GM19324 (cell line): ENCODE results near the gene TCEA2.
"Not testable (repeated sequence)": the region's sequence is repeated elsewhere in the genome, so short reads cannot be mapped to it uniquely, and the experiment has no call there.

Experiments used
- ATAC-seq: cut with Tn5 transposase; IDR thresholded peaks from one replicate; pipeline ENCODE4 v1.9.1; 2021; ENCODE audit warnings: mild to moderate bottlenecking, moderate library complexity; ENCODE audit not compliant: unreplicated experiment, low FRiP score

TCEA2 gene

DNA sequence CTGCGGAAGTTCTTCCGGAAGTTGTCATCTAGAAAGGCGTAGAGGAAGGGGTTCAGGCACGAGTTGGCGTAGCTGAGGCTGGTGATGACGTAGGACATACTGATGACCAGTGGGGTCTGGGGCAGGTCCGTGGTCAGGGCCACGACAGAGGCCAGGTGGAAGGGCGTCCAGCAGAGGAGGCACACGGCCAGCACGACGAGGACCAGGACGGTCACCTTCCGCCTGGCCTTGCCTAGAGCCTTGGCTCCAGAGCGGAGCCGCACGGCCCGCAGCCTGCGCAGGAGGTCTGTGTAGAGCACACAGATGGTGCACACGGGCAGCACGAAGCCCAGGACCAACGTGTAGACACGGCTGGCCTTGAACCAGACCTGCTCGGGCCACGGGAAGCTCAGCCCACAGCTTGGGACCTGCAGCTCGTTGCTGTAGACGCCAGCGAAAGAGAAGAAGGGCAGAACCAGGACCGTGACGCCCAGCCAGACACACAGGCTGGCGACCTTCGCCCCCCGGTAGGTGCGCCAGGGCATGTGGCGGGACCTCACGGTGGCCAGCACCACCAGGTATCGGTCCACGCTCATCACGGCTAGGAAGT lies 42.9 kb downstream of the TCEA2 start:
- no peak for ATAC-seq

DNA sequence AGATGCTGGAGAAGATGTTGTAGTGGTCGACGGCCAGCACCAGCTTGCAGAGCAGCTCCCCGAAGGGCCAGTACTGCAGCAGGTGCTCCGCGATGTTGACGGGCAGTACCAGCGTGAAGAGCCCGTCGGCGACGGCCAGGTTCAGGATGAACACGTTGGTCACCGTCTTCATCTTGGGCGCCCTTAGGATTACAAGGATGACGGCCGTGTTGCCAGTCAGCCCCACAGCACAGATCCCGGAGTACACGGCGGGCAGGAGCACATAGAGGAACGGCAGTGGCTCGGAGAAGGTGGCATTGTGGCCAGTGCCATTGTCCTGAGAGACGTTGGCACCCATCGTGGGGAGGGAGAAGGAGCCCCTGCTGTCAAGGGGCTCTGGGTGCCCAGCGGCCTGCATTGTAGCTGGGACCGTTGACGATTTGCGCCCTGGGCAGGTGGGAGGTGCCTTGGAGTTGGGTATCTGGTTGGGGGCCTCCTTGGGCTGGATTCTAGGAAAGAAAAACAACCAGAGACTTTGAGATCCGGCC lies 43.5 kb downstream of the TCEA2 start:
- ATAC-seq: no peak

- no peak for ATAC-seq
Measured at GRCh38 chr20:64106981-64107735, 44.2 kb downstream of the TCEA2 start, which contains the start of gene NPBWR2. Gene NPBWR2, minus strand, starts transcription at chr20:64107565. Its CDS starts 734 bp downstream, at chr20:64106831.

DNA sequence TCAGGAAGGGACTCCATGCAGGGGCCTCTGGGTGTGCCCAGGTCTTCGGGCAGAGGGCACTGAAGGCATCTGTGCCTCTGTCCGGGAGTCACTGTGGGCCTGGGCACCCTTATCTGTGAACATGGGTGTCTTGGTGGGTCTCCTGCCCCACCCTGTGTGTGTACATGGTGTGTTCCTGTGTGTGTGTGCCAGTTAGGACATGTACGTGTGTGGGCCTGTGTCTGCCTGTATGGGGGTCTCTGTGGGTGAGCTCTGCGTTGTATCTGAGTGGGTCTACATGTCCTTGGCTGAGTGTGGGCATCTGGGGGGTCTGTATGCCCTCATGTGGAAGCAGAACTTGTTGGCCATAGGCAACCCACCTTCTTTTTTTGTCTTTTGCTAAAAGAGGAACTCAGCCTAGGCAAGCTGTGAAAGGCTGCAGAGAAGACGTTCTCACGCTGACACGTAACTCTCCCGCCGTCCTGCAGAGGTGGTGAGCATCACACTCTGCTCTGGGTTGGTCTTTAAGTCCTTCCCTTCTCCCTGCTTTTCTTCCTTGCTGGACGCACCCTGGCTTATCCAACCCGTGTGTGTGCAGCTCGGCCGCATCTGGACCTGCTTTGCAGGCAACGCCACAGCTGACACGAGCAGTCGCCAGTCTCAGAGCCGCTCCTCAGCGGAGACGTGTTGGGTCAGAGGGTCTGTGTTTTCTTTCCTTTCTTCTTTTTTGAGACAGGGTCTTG lies 44.9 kb downstream of the TCEA2 start:
- no peak for ATAC-seq

- no peak for ATAC-seq
Measured at GRCh38 chr20:64108731-64109681, 46.0 kb downstream of the TCEA2 start.

- no peak for ATAC-seq
Measured at GRCh38 chr20:64109831-64110391, 46.9 kb downstream of the TCEA2 start.

DNA sequence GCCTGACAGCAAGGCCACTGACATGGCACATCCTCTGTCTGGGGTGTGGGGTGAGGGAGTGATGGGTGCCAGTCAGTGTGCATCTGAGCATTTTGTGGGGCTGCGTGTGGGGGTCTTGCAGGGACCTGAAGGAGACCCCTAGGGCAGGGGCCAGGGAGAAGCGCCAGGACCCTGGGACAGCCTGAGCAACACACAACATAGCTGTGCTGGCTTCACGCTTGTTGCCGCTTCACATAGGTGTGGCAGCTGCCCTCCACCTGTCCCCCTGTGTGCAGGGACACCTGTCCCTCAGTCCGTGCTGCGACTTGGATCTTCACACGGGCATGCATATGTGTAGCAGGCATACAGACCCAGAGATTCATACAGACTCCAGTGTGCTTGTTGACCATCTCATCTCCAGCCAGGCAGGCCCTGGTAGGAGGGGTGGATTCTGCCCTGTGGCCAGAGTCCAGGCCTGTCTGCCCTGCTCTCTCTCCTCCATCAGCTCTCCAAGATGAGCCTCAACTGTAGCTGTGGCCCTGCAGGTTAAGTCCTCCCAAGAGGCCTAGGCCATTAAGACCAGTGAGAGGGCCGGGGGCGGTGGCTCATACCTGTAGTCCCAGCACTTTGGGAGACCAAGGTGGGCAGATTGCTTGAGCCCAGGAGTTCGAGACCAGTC lies 47.5 kb downstream of the TCEA2 start:
- ATAC-seq: no peak

GRCh38 chr20:64111841-64112641 lies 49.0 kb downstream of the TCEA2 start:
- ATAC-seq: no peak

- ATAC-seq: no peak
Measured at GRCh38 chr20:64112691-64113443, 49.9 kb downstream of the TCEA2 start.

- ATAC-seq: no peak
Measured at GRCh38 chr20:64113444-64113775, 50.4 kb downstream of the TCEA2 start.

- ATAC-seq: no peak
Measured at GRCh38 chr20:64113796-64114355, 50.9 kb downstream of the TCEA2 start.

GRCh38 chr20:64114356-64114971 lies 51.5 kb downstream of the TCEA2 start:
- no peak for ATAC-seq

GRCh38 chr20:64115171-64115911 lies 52.3 kb downstream of the TCEA2 start:
- no peak for ATAC-seq

GRCh38 chr20:64116016-64116415 lies 53.0 kb downstream of the TCEA2 start:
- no peak for ATAC-seq

DNA sequence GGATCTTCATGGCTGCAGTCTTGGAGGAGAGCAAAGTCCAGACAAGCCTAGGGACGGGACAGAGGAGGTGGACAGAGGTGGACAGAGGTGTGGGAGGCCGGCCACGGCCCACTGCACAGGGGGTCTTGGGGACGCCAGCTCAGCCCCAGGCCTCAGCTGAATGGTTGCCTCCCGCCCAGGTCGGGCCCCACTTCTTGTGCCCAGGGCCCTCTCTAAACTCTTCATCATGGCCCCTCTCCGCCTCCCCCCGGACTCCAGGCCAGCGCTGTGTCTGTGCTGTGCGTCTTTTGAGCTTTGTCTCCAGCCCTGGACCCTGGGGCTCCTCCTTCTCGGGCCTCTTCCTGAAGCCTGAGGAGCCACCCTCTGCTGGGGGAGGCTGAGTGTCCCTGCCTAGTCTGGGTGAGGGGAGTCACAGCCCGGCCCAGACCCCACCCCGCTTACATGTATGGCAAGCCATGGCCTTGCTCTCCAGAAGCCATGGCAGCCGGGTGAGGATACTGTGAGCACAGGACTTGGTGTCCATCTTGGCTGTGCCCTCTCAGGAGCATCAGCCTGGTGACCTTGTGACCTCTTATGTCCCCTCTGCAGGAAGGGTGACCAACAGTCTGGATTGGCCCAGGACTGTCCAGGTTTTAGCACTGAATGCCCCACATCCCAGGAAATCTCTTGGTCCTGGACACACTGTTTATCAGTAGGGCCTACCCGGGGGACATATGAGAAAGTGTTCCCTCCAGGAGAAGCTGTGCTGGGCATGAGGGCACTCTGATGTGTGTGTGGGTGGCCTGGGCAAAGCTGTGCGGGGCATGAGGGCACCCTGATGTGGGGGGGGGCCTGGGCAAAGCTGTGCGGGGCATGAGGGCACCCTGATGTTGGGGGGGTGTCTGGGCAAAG lies 53.8 kb downstream of the TCEA2 start:
- no peak for ATAC-seq

- ATAC-seq: not testable (repeated sequence)
Measured at GRCh38 chr20:64117432-64117777, 54.4 kb downstream of the TCEA2 start.
